B cell (primary cell): ENCODE data around the gene ADAMTS2. TPM values are rescaled to one million over a fixed set of nuclear protein-coding genes. Genes with fewer than 3 reads are reported as not detected.

Source experiments
- ATAC-seq: fragments of 200-7000 bp; cut with Tn5 transposase; one replicate; pipeline ENCODE4 v1.10.0; 2021; ENCODE audit warnings: low read depth, mild to moderate bottlenecking, moderate number of reproducible peaks, moderate library complexity
- CTCF ChIA-PET: fragments of 350-600 bp; sonication (Branson Sonifier 250); formaldehyde crosslinking; loops from one replicate; lab custom pipeline; 2021; ENCODE audit warnings: antibody characterized with exemption, inconsistent platforms; lab: Charles Lee
- POLR2A ChIA-PET: fragments of 350-600 bp; sonication (Branson Sonifier 250); formaldehyde crosslinking; loops from one replicate; lab custom pipeline; 2021; ENCODE audit warnings: antibody characterized with exemption; lab: Charles Lee
- DNase-seq: peaks from one replicate; pipeline ENCODE4 v3.0.0; 2013
- H2AFZ ChIP-seq: 2 replicates; pipeline ENCODE4 v1.6.1; 2012; ENCODE audit warnings: mild to moderate bottlenecking, low read depth, low read length; ENCODE audit not compliant: insufficient read depth, poor library complexity, severe bottlenecking
- H3K27ac ChIP-seq, 2 donors: 1 replicate in 1 of 2; 2 replicates in 1 of 2; pipeline ENCODE4 v1.5.1; 2012 to 2013; ENCODE audit warnings: low read length in 2 of 2, mild to moderate bottlenecking in 2 of 2, moderate library complexity in 1 of 2
- H3K27me3 ChIP-seq, 4 experiments: fragments of 200-600 bp in 1 of 4; sonication (generic) in 1 of 4; replicated peaks in 1 of 4; 1 replicate in 2 of 4; 2 replicates in 2 of 4; pipeline versions ENCODE4 v1.6.1 to v1.7.0; 2013 to 2016; ENCODE audit warnings: low read length in 3 of 4, mild to moderate bottlenecking in 2 of 4, mixed read lengths in 1 of 4, moderate library complexity in 1 of 4; ENCODE audit not compliant: insufficient read depth in 4 of 4, control insufficient read depth in 3 of 4; ENCODE audit errors: control extremely low read depth in 1 of 4
- H3K36me3 ChIP-seq, 2 experiments: replicated peaks in 1 of 2; 1 replicate in 1 of 2; 2 replicates in 1 of 2; pipeline versions ENCODE4 v1.6.1 to v1.7.1; 2013; ENCODE audit warnings: low read length in 1 of 2; ENCODE audit not compliant: insufficient read depth in 2 of 2, control insufficient read depth in 1 of 2; ENCODE audit errors: control extremely low read depth in 1 of 2, extremely low read depth in 1 of 2
- H3K4me1 ChIP-seq, 2 donors: fragments of 200-600 bp in 1 of 2; sonication (generic) in 1 of 2; 1 replicate in 1 of 2; 2 replicates in 1 of 2; pipeline versions ENCODE4 v1.5.1 to v1.6.1; 2013 to 2017; ENCODE audit warnings: low read length in 2 of 2; ENCODE audit not compliant: control insufficient read depth in 2 of 2, insufficient read depth in 2 of 2
- H3K4me2 ChIP-seq: replicated peaks from 2 replicates; pipeline ENCODE3; 2012; ENCODE audit warnings: mild to moderate bottlenecking, low read depth, low read length; ENCODE audit not compliant: poor library complexity, severe bottlenecking
- H3K4me3 ChIP-seq, 5 experiments: fragments of 200-600 bp in 1 of 5; sonication (generic) in 1 of 5; 1 replicate in 3 of 5; 2 replicates in 2 of 5; pipeline versions ENCODE4 v1.5.1 to v1.7.0; 2011 to 2016; ENCODE audit warnings: low read length in 4 of 5, mild to moderate bottlenecking in 4 of 5, low read depth in 2 of 5, control low read depth in 1 of 5, moderate library complexity in 1 of 5; ENCODE audit not compliant: insufficient read depth in 1 of 5; ENCODE audit errors: control extremely low read depth in 1 of 5, extremely low read depth in 1 of 5
- H3K79me2 ChIP-seq: fragments of 200-600 bp; sonication (generic); one replicate; pipeline ENCODE4 v1.6.0; 2016; ENCODE audit warnings: low read length; ENCODE audit not compliant: control insufficient read depth, insufficient read depth
- H3K9ac ChIP-seq: fragments of 200-600 bp; sonication (generic); 2 replicates; pipeline ENCODE4 v1.6.1; 2017; ENCODE audit warnings: mild to moderate bottlenecking, low read length, moderate library complexity
- H3K9me3 ChIP-seq, 3 donors: one replicate each; pipeline versions ENCODE4 v1.6.1 to v1.7.1; 2013; ENCODE audit warnings: low read length in 2 of 3; ENCODE audit not compliant: control insufficient read depth in 2 of 3, insufficient read depth in 1 of 3; ENCODE audit errors: control extremely low read depth in 1 of 3
- H4K20me1 ChIP-seq: 2 replicates; pipeline ENCODE4 v1.6.0; 2012; ENCODE audit warnings: mild to moderate bottlenecking, low read length; ENCODE audit not compliant: insufficient read depth, control insufficient read depth, poor library complexity, severe bottlenecking
- H3K27ac Mint-ChIP-seq: one replicate; pipeline ENCODE4 v1.8.0; 2021; ENCODE audit warnings: mixed read lengths
- H3K27me3 Mint-ChIP-seq: one replicate; pipeline ENCODE4 v1.8.0; 2021; ENCODE audit warnings: mixed read lengths
- H3K4me1 Mint-ChIP-seq: one replicate; pipeline ENCODE4 v1.8.0; 2021; ENCODE audit warnings: mixed read lengths
- H3K4me3 Mint-ChIP-seq: one replicate; pipeline ENCODE4 v1.8.0; 2021; ENCODE audit warnings: mixed read lengths
- H3K9me3 Mint-ChIP-seq: one replicate; pipeline ENCODE4 v1.8.0; 2022; ENCODE audit warnings: mixed read lengths; ENCODE audit not compliant: insufficient read depth
- CTCF ChIP-seq: fragments of 200-600 bp; IDR thresholded peaks from one replicate; pipeline ENCODE4 v1.8.0; 2022; ENCODE audit warnings: antibody characterized with exemption, mild to moderate bottlenecking
- EZH2 ChIP-seq: IDR thresholded peaks from 2 replicates; pipeline ENCODE4 v1.6.1; 2012; ENCODE audit warnings: borderline replicate concordance, low read depth, mild to moderate bottlenecking, moderate library complexity, low read length; ENCODE audit not compliant: insufficient read depth, poor library complexity, severe bottlenecking
- WGBS: methylation state at CpG from one replicate; pipeline ENCODE4 v1.1.5; 2013; ENCODE audit warnings: missing lambda C conversion rate; ENCODE audit not compliant: insufficient coverage; 5-methylcytosine and 5-hydroxymethylcytosine counted together
- intact Hi-C: fragments of 100-400 bp; cut with micrococcal nuclease; formaldehyde crosslinking; loops from one replicate; pipeline ENCODE4 v1.10.0; 2022
- polyA plus RNA-seq: library from polyadenylated mRNA; depleted of rRNA; stranded (reverse); fragments of >200 nt; gene quantifications from 2 replicates; pipeline ENCODE4 v1.2.3, GENCODE V29; 2012
- total RNA-seq, 2 donors: library from RNA; stranded (reverse); fragments of 120-200 nt in 1 of 2; gene quantifications; 1 replicate in 1 of 2; 2 replicates in 1 of 2; pipeline versions ENCODE4 v1.2.3 to v1.2.4, GENCODE V29; 2013 to 2022

ADAMTS2 gene
- total and polyA plus RNA-seq, 2 donors (not counting 1 experiment from before 2014, with no cell fraction given) = not detected

- 3% methylated on average over 85 of the region's 85 CpGs for WGBS
- peaks cover 10 to 11% of the 10 kb centered on the region in 2 donors for H3K4me1 ChIP-seq
- ATAC-seq (no peak), DNase-seq (no peak)
- H3K27ac ChIP-seq = no peak overlapping the region
- TF ChIP-seq EZH2 (no peak), CTCF (no peak)
- intact Hi-C loops = no loop called here
- no peak overlapping the region for H3K9ac ChIP-seq
- Mint-ChIP-seq H3K4me1 (peaks cover 9% of the 10 kb centered on the region), H3K27me3 (peaks cover 59% of the 10 kb centered on the region), H3K4me3 (no peak overlapping the region), H3K27ac (no peak overlapping the region), H3K9me3 (no peaks in the 10 kb centered on the region)
- ChIA-PET POLR2A (no interaction called here), CTCF (no interaction called here)
- peak overlapping the region; percentile 52 for H3K4me2 ChIP-seq
- H3K9me3 ChIP-seq = peaks cover 0 to 4% (median 0%) of the 10 kb centered on the region in 3 donors
- H2AFZ ChIP-seq = peak overlapping the region; percentile 22
- H3K36me3 ChIP-seq = no peaks in the 10 kb centered on the region
- no peaks in the 10 kb centered on the region for H4K20me1 ChIP-seq
- no peak overlapping the region for H3K4me3 ChIP-seq
- no peaks in the 10 kb centered on the region for H3K79me2 ChIP-seq
- peaks cover 0 to 46% (median 12%) of the 10 kb centered on the region in 4 experiments for H3K27me3 ChIP-seq
Measured at GRCh38 chr5:179344431-179345182, 654 bp downstream of the ADAMTS2 start.
